K562 (cell line): ENCODE results near the gene GBX1. TPM values are rescaled to one million over a fixed set of nuclear protein-coding genes. Genes with fewer than 3 reads are reported as not detected.

Experiments
- ATAC-seq: fragments of 200-7000 bp; cut with Tn5 transposase; 3 replicates; pipeline ENCODE4 v1.9.1; 2020; ENCODE audit warnings: moderate library complexity
- BruUV-seq: library from RNA; stranded (reverse); fragments of 400-500 nt; replicated peaks from 2 replicates; lab custom pipeline; 2021; lab: Mats Ljungman, UMichigan
- CTCF ChIA-PET: fragments of 300-600 bp; formaldehyde crosslinking; extraction: SDS; loops from one replicate; lab custom pipeline; 2021; ENCODE audit warnings: low intra/inter-chr PET ratio; lab: Yijun Ruan, JAX
- POLR2A ChIA-PET: fragments of 300-600, 350-650 bp; sonication (Branson Sonifier 250); formaldehyde crosslinking; extraction: SDS; loops from one replicate; lab custom pipeline; 2021; ENCODE audit warnings: antibody characterized with exemption, inconsistent platforms; lab: Yijun Ruan, JAX
- DNase-seq, 4 experiments: peaks; one replicate each; pipeline versions ENCODE4 v3.0.0 to v3.0.0-alpha.2; 2011 to 2018; ENCODE audit warnings: low spot score in 3 of 4, mixed read lengths in 3 of 4; ENCODE audit errors: extremely low read depth in 1 of 4
- FAIRE-seq: peaks from 2 replicates; lab custom pipeline; 2011; peaks lifted over from hg19 to GRCh38; lab: Jason Lieb, UNC
- H2AFZ ChIP-seq: 2 replicates; pipeline ENCODE4 v1.6.0; 2011; ENCODE audit warnings: low read depth, low read length, control low read depth, inconsistent platforms
- H3K27ac ChIP-seq: fragments of 200-600 bp; 3 replicates; pipeline ENCODE4 v1.8.0; 2011; ENCODE audit warnings: low read depth, mild to moderate bottlenecking, control low read depth, inconsistent platforms, low read length, moderate library complexity, mixed read lengths; ENCODE audit errors: extremely low read depth
- H3K27me3 ChIP-seq, 2 experiments: fragments of 300-600 bp in 1 of 2; 2 replicates in 1 of 2; 3 replicates in 1 of 2; pipeline versions ENCODE4 v1.6.0 to v1.8.0; 2011; ENCODE audit warnings: inconsistent platforms in 2 of 2, low read length in 2 of 2, mild to moderate bottlenecking in 1 of 2, mixed read lengths in 1 of 2, moderate library complexity in 1 of 2; ENCODE audit not compliant: control insufficient read depth in 2 of 2, insufficient read depth in 2 of 2
- H3K36me3 ChIP-seq: fragments of 300-600 bp; 3 replicates; pipeline ENCODE4 v1.8.0; 2011; ENCODE audit warnings: mild to moderate bottlenecking, low read length, inconsistent platforms; ENCODE audit not compliant: control insufficient read depth, insufficient read depth
- H3K4me1 ChIP-seq, 2 experiments: fragments of 200-600 bp in 1 of 2; replicated peaks in 1 of 2; 2 replicates in 1 of 2; 3 replicates in 1 of 2; pipeline versions ENCODE4 v1.5.1 to v1.8.0; 2011; ENCODE audit warnings: inconsistent platforms in 2 of 2, low read length in 2 of 2, mild to moderate bottlenecking in 1 of 2, mixed read lengths in 1 of 2, moderate library complexity in 1 of 2; ENCODE audit not compliant: control insufficient read depth in 2 of 2, insufficient read depth in 2 of 2
- H3K4me2 ChIP-seq: 2 replicates; pipeline ENCODE4 v1.6.1; 2011; ENCODE audit warnings: low read length, control low read depth, inconsistent platforms, mixed read lengths; ENCODE audit not compliant: insufficient read depth
- H3K4me3 ChIP-seq: fragments of 200-600 bp; sonication (generic), shearing (Covaris generic); 2 replicates; pipeline ENCODE4 v1.5.1; 2016; ENCODE audit warnings: control low read depth, inconsistent platforms
- H3K79me2 ChIP-seq: fragments of 200-600 bp; 3 replicates; pipeline ENCODE4 v1.8.0; 2011; ENCODE audit warnings: low read length, inconsistent platforms; ENCODE audit not compliant: control insufficient read depth, insufficient read depth
- H3K9ac ChIP-seq, 2 experiments: 2 replicates each; pipeline versions ENCODE4 v1.6.0 to v1.6.1; 2011; ENCODE audit warnings: low read depth in 2 of 2, low read length in 2 of 2, control low read depth in 1 of 2, inconsistent platforms in 1 of 2, mild to moderate bottlenecking in 1 of 2, mixed read lengths in 1 of 2; ENCODE audit not compliant: insufficient read depth in 1 of 2
- H3K9me1 ChIP-seq: one replicate; pipeline ENCODE4 v1.6.0; 2011; ENCODE audit warnings: inconsistent platforms, mild to moderate bottlenecking, low read length, moderate library complexity; ENCODE audit not compliant: control insufficient read depth, insufficient read depth
- H3K9me3 ChIP-seq: replicated peaks from 2 replicates; pipeline ENCODE4 v1.5.1; 2011; ENCODE audit warnings: low read depth, low read length, inconsistent platforms; ENCODE audit not compliant: control insufficient read depth, insufficient read depth
- H4K20me1 ChIP-seq: replicated peaks from 2 replicates; pipeline ENCODE4 v1.6.1; 2011; ENCODE audit warnings: low read length, inconsistent platforms, mixed read lengths; ENCODE audit not compliant: control insufficient read depth, insufficient read depth
- BCL6 ChIP-seq: fragments of 250-450 bp; sonication (Bioruptor Pico); IDR thresholded peaks from 2 replicates; pipeline ENCODE4 v1.4.0; 2020
- KHSRP ChIP-seq: fragments of 450-650 bp; IDR thresholded peaks from 2 replicates; pipeline ENCODE4 v1.6.1; 2017
- MCM5 ChIP-seq: fragments of 450-650 bp; IDR thresholded peaks from 2 replicates; pipeline ENCODE4 v1.6.1; 2016; ENCODE audit warnings: low read depth
- NCOR1 ChIP-seq: fragments of 450-650 bp; IDR thresholded peaks from 2 replicates; pipeline ENCODE4 v1.6.1; 2016; ENCODE audit warnings: mild to moderate bottlenecking, moderate library complexity
- NFIX ChIP-seq: fragments of 250-450 bp; sonication (Bioruptor Pico); IDR thresholded peaks from 2 replicates; pipeline ENCODE4 v1.4.0; 2020; ENCODE audit warnings: low read depth, mild to moderate bottlenecking, moderate library complexity
- PHB2 ChIP-seq: fragments of 450-650 bp; IDR thresholded peaks from 2 replicates; pipeline ENCODE4 v1.6.1; 2017; ENCODE audit warnings: low read depth
- POLR2G ChIP-seq: fragments of 200-400 bp; formaldehyde crosslinking; IDR thresholded peaks from 2 replicates; pipeline ENCODE4 v1.6.1; 2017; ENCODE audit warnings: low read depth, mild to moderate bottlenecking, antibody characterized with exemption, low read length, moderate library complexity
- RBM22 ChIP-seq: fragments of 200-400 bp; formaldehyde crosslinking; IDR thresholded peaks from 2 replicates; pipeline ENCODE4 v1.6.1; 2018; ENCODE audit warnings: low read length, low read depth; ENCODE audit not compliant: poor library complexity, severe bottlenecking
- SMAD2 ChIP-seq: fragments of 150-350 bp; IDR thresholded peaks from 2 replicates; pipeline ENCODE4 v1.6.1; 2014; ENCODE audit warnings: low read depth, mild to moderate bottlenecking, low read length
- SUPT5H ChIP-seq: fragments of 450-650 bp; IDR thresholded peaks from 2 replicates; pipeline ENCODE4 v1.6.1; 2016
- ZNF197 ChIP-seq: fragments of 200-800 bp; sonication (Bioruptor generic); IDR thresholded peaks from 2 replicates; pipeline ENCODE4 v1.6.1; 2016; ENCODE audit warnings: low read depth, missing genetic modification characterization, missing compliant biosample characterization
- ZNF224 ChIP-seq: sonication (generic); formaldehyde crosslinking; IDR thresholded peaks from 2 replicates; pipeline ENCODE4 v1.8.0; 2022; ENCODE audit warnings: mild to moderate bottlenecking, missing genetic modification reagents
- ZNF507 ChIP-seq: conservative IDR thresholded peaks from 2 replicates; pipeline ENCODE4 v1.6.1; 2017; ENCODE audit warnings: missing genetic modification characterization, missing compliant biosample characterization
- WGBS: fragments of 100-300 bp; shearing (Covaris generic); methylation state at CpG from one replicate; pipeline ENCODE4 v1.1.6; 2016; ENCODE audit warnings: low coverage, mixed read lengths; ENCODE audit not compliant: insufficient coverage; ENCODE audit errors: missing lambda C conversion rate; 5-methylcytosine and 5-hydroxymethylcytosine counted together
- in situ Hi-C: fragments of 300-500 bp; cut with MboI; formaldehyde crosslinking; loops from 4 replicates; pipeline ENCODE4 v1.15.0; 2018; ENCODE audit warnings: inconsistent platforms, mixed read lengths
- intact Hi-C: fragments of 100-400 bp; cut with micrococcal nuclease; formaldehyde crosslinking; loops from 2 replicates; pipeline ENCODE4 v1.14.2; 2022
- polyA plus RNA-seq, 8 experiments: library from polyadenylated mRNA; depleted of rRNA in 4 of 8; stranded (reverse) in 5 of 8; unstranded in 3 of 8; fragments of >200 nt; fragmentation: Nextera tagmentation in 2 of 8; fragmentation: Illumina TruSeq in 1 of 8; extraction: Ambion mirVana in 2 of 8; extraction: Trizol in 1 of 8; gene quantifications; 2 replicates each; pipeline versions ENCODE4 v1.2.1 to v1.2.3, GENCODE V29; 2011 to 2014; ENCODE audit warnings: inconsistent platforms in 1 of 8, missing spikeins in 1 of 8
- total RNA-seq, 7 experiments: library from RNA; depleted of rRNA in 6 of 7; stranded (reverse); fragments of >200 nt in 6 of 7; fragmentation: Illumina TruSeq in 2 of 7; extraction: Trizol in 2 of 7; gene quantifications; 2 replicates each; pipeline versions ENCODE4 v1.2.1 to v1.2.3, GENCODE V29; 2011 to 2021; ENCODE audit warnings: low replicate concordance in 1 of 7
- TF ChIP-seq, protein P1 (sequence below): sonication (generic); formaldehyde crosslinking; IDR thresholded peaks from 2 replicates; pipeline ENCODE4 v1.8.0; 2022; ENCODE audit warnings: mild to moderate bottlenecking, missing genetic modification reagents
- TF ChIP-seq, protein P2 (sequence below): IDR thresholded peaks from 3 replicates; pipeline ENCODE4 v1.6.1; 2011; ENCODE audit warnings: borderline replicate concordance, mild to moderate bottlenecking; ENCODE audit not compliant: insufficient read length, insufficient read depth
- TF ChIP-seq, protein P3 (sequence below): sonication (generic); formaldehyde crosslinking; IDR thresholded peaks from 2 replicates; pipeline ENCODE4 v1.8.1; 2023; ENCODE audit warnings: mild to moderate bottlenecking, missing genetic modification reagents

GBX1 gene
- total and polyA plus RNA-seq, 9 of the 15 experiments (the other 6 are each of a cell fraction or from before 2014, with no cell fraction given): not detected

DNA sequence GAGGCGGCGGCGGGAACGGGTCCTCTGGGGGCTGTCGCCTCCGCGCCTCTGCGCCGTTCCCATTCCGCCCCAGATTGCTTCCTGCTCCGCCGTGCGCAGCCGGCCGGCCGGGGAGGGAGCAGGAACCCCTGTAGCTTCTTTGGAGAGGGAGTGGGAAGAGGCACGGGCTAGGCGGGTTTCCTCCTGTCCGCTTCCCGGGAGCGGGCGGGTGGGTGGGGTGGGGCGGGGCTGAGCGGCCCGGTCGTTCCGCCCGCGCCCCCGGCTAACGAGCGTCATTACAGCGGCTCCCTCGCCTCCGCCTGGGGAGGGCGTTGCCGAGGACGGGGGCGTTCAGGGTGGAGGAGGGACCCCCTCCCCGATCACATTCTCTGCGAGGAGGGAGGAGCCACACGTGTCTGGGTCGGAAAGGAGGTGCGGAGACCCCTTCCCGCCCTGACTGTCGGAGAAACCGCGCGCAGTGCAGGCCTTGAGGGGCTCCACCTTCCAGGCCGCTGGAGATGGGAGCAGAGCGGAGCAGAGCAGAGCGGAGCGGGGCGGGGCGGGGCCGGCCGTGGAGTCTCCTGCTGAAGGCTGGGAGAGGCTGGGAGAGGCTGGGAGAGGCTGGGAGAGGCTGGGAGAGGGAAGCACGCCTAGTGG, 41.5 kb downstream of the GBX1 start:
- Histone ChIP-seq H3K9me1 (peaks cover 5% of the 10 kb centered on the region), H3K4me1 (peaks cover 0 to 41% of the 10 kb centered on the region in 2 experiments; a peak in 1 of 5 replicates), H3K79me2 (peaks cover 10% of the 10 kb centered on the region; the same call in 2 of the 3 replicates), H3K4me2 (no peak overlapping the region), H4K20me1 (peaks cover 13% of the 10 kb centered on the region), H3K4me3 (no peak overlapping the region), H3K9me3 (no peaks in the 10 kb centered on the region), H3K27ac (no peak overlapping the region), H3K36me3 (peaks cover 95% of the 10 kb centered on the region), H2AFZ (no peak overlapping the region), H3K9ac (no peak overlapping the region), H3K27me3 (no peaks in the 10 kb centered on the region; a peak in 1 of 5 replicates)
- ChIA-PET CTCF (interaction anchor here (1.2 to 4.4 kb wide), 2 partner anchors 47 to 177 kb away, joined by 3 to 74 read pairs; no protein-coding TSS in a partner anchor), POLR2A (no interaction called here)
- no peak for ATAC-seq
- FAIRE-seq: no peak
- intact Hi-C loops (loop anchor here (2.0 kb wide), 1 partner anchor 177 kb away; no protein-coding TSS in a partner anchor), in situ Hi-C loops (no loop called here)
- no TSS peak for BruUV-seq
- WGBS: 95% methylated on average over 39 of the region's 58 CpGs
- DNase-seq: peak in 2 of 4 experiments; percentile 55 to 62
- TF ChIP-seq SUPT5H (no peak), RBM22 (peak; percentile 46), SMAD2 (no peak), BCL6 (CRISPR knock-in tag) (no peak), POLR2G (0 out of 2 replicates have a peak, but pooled peaks have one; percentile 53), NCOR1 (no peak), NFIX (no peak), ZNF224 (no peak), ZNF507 (tag) (no peak), KHSRP (no peak), PHB2 (no peak), ZNF197 (no peak), MCM5 (no peak)
- TF ChIP-seq, protein P1, sequence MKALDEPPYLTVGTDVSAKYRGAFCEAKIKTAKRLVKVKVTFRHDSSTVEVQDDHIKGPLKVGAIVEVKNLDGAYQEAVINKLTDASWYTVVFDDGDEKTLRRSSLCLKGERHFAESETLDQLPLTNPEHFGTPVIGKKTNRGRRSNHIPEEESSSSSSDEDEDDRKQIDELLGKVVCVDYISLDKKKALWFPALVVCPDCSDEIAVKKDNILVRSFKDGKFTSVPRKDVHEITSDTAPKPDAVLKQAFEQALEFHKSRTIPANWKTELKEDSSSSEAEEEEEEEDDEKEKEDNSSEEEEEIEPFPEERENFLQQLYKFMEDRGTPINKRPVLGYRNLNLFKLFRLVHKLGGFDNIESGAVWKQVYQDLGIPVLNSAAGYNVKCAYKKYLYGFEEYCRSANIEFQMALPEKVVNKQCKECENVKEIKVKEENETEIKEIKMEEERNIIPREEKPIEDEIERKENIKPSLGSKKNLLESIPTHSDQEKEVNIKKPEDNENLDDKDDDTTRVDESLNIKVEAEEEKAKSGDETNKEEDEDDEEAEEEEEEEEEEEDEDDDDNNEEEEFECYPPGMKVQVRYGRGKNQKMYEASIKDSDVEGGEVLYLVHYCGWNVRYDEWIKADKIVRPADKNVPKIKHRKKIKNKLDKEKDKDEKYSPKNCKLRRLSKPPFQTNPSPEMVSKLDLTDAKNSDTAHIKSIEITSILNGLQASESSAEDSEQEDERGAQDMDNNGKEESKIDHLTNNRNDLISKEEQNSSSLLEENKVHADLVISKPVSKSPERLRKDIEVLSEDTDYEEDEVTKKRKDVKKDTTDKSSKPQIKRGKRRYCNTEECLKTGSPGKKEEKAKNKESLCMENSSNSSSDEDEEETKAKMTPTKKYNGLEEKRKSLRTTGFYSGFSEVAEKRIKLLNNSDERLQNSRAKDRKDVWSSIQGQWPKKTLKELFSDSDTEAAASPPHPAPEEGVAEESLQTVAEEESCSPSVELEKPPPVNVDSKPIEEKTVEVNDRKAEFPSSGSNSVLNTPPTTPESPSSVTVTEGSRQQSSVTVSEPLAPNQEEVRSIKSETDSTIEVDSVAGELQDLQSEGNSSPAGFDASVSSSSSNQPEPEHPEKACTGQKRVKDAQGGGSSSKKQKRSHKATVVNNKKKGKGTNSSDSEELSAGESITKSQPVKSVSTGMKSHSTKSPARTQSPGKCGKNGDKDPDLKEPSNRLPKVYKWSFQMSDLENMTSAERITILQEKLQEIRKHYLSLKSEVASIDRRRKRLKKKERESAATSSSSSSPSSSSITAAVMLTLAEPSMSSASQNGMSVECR (CRISPR knock-in tag): no peak
- TF ChIP-seq, protein P2, sequence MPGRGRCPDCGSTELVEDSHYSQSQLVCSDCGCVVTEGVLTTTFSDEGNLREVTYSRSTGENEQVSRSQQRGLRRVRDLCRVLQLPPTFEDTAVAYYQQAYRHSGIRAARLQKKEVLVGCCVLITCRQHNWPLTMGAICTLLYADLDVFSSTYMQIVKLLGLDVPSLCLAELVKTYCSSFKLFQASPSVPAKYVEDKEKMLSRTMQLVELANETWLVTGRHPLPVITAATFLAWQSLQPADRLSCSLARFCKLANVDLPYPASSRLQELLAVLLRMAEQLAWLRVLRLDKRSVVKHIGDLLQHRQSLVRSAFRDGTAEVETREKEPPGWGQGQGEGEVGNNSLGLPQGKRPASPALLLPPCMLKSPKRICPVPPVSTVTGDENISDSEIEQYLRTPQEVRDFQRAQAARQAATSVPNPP: no peak
- TF ChIP-seq, protein P3, sequence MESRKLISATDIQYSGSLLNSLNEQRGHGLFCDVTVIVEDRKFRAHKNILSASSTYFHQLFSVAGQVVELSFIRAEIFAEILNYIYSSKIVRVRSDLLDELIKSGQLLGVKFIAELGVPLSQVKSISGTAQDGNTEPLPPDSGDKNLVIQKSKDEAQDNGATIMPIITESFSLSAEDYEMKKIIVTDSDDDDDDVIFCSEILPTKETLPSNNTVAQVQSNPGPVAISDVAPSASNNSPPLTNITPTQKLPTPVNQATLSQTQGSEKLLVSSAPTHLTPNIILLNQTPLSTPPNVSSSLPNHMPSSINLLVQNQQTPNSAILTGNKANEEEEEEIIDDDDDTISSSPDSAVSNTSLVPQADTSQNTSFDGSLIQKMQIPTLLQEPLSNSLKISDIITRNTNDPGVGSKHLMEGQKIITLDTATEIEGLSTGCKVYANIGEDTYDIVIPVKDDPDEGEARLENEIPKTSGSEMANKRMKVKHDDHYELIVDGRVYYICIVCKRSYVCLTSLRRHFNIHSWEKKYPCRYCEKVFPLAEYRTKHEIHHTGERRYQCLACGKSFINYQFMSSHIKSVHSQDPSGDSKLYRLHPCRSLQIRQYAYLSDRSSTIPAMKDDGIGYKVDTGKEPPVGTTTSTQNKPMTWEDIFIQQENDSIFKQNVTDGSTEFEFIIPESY: peak; percentile 66; the same call in 1 of the 2 replicates
